Fibroblast of lung (primary cell): ENCODE results near the gene MT1G.

Experiments
- CTCF ChIP-seq, 2 donors: IDR thresholded peaks in 1 of 2; conservative IDR thresholded peaks in 1 of 2; 1 replicate in 1 of 2; 2 replicates in 1 of 2; pipeline ENCODE4 v1.5.1; 2011 to 2012; ENCODE audit warnings: low read length in 2 of 2, control low read depth in 1 of 2, inconsistent platforms in 1 of 2, low read depth in 1 of 2, mild to moderate bottlenecking in 1 of 2
- EZH2 ChIP-seq: IDR thresholded peaks from 2 replicates; pipeline ENCODE4 v1.5.1; 2012; ENCODE audit warnings: low read length, control low read depth, mild to moderate bottlenecking; ENCODE audit errors: missing control alignments

GRCh38 chr16:56664506-56664905 is 3.4 kb downstream of the MT1G start:
- TF ChIP-seq CTCF (conservative IDR thresholded peaks at IDR 0.05 in 1 of 2, IDR thresholded peaks at IDR 0.05 in 1 of 2; ENCODE audit: low read depth in 1 of 2, low read length in 2 of 2) = no peak
- no peak for TF ChIP-seq EZH2
